ENCODE results near the gene SSBP4. TPM values are rescaled to one million over a fixed set of nuclear protein-coding genes. Genes with fewer than 3 reads are reported as not detected.

The SSBP4 gene
- total and polyA plus RNA-seq, 9 of the 15 experiments (the other 6 are each of a cell fraction or from before 2014, with no cell fraction given): 1.1 to 189 (median 39.0) TPM

DNA sequence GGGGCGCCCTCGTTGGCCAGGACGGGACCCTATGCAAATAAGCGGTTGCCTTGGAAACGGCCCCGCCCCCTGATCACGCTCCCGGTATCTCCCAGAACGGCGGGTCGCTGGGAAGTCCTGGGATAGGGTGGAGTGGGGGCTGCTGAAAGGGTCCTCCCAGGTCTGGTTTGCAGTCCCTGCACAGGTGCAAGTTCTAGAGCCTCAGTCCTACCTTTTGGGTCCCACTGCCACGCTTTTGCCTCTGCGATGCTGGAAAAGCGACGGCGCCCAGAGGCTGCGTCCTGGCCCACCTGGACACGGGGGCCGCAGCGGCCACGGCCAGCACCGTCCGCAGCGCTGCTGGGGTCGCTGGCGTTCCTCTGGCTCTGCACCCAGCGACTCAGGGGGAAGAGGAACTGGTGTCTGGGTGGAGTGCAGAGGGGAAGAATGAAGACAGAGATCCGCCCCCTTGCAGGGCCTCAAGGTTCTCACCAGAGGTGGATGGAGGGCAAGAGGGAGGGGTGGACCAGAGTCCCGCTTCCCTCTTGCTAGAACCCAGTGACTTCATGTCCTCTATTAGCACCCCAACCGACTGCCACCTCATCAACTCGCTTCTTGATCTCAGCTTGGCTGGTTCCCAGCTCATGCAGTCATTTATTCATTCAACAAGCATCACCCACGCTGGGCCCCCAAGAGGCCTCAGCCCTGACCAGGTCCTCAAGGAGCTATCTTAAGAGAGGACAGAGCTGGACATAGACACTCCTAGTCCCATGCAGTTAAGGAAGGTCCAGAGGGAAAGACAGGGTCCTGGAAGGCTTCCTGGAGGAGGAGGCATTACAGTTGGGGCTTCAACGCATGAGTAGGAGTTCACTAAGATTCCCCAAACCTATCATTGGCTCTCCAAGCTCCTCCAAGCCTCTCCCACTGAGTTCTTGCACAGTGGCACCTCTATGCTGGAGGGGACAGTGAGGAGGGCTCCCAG lies 21.7 kb upstream of the SSBP4 start, which contains the start of gene LRRC25 (continued):
- 0 out of 2 replicates have a peak, but pooled peaks have one; percentile 33 for TF ChIP-seq GABPB1 (CRISPR knock-in tag; IDR thresholded peaks at IDR 0.05)
- TF ChIP-seq, protein P1, sequence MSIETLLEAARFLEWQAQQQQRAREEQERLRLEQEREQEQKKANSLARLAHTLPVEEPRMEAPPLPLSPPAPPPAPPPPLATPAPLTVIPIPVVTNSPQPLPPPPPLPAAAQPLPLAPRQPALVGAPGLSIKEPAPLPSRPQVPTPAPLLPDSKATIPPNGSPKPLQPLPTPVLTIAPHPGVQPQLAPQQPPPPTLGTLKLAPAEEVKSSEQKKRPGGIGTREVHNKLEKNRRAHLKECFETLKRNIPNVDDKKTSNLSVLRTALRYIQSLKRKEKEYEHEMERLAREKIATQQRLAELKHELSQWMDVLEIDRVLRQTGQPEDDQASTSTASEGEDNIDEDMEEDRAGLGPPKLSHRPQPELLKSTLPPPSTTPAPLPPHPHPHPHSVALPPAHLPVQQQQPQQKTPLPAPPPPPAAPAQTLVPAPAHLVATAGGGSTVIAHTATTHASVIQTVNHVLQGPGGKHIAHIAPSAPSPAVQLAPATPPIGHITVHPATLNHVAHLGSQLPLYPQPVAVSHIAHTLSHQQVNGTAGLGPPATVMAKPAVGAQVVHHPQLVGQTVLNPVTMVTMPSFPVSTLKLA (conservative IDR thresholded peaks at IDR 0.05): peak in 1 of 2 experiments; percentile 32; a peak in 1 of 4 replicates
- TF ChIP-seq TEAD1 (CRISPR knock-in tag; IDR thresholded peaks at IDR 0.05): no peak
- peak in 1 of 2 experiments; percentile 57; a peak in 1 of 4 replicates for TF ChIP-seq CSDE1 (IDR thresholded peaks at IDR 0.05)
- TF ChIP-seq, protein P2, sequence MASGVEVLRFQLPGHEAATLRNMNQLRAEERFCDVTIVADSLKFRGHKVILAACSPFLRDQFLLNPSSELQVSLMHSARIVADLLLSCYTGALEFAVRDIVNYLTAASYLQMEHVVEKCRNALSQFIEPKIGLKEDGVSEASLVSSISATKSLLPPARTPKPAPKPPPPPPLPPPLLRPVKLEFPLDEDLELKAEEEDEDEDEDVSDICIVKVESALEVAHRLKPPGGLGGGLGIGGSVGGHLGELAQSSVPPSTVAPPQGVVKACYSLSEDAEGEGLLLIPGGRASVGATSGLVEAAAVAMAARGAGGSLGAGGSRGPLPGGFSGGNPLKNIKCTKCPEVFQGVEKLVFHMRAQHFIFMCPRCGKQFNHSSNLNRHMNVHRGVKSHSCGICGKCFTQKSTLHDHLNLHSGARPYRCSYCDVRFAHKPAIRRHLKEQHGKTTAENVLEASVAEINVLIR (CRISPR knock-in tag; IDR thresholded peaks at IDR 0.05): no peak
- peak; percentile 77 for TF ChIP-seq RBBP5 (IDR thresholded peaks at IDR 0.05; ENCODE audit: borderline replicate concordance, insufficient read depth, low read length, poor library complexity, severe bottlenecking)
- no peak for TF ChIP-seq PTTG1 (tag; IDR thresholded peaks at IDR 0.05; ENCODE audit: low read depth)
- peak; percentile 99 for TF ChIP-seq ZNF3 (CRISPR knock-in tag; IDR thresholded peaks at IDR 0.05)
- TF ChIP-seq MAZ (CRISPR knock-in tag; conservative IDR thresholded peaks at IDR 0.05 in 1 of 2, IDR thresholded peaks at IDR 0.05 in 1 of 2): 0 out of 4 replicates have a peak, but pooled peaks of 1 of the 2 experiments have one; percentile 20
- no peak for TF ChIP-seq TAF15 (IDR thresholded peaks at IDR 0.05; ENCODE audit: low read depth, low read length)
- TF ChIP-seq, protein P3, sequence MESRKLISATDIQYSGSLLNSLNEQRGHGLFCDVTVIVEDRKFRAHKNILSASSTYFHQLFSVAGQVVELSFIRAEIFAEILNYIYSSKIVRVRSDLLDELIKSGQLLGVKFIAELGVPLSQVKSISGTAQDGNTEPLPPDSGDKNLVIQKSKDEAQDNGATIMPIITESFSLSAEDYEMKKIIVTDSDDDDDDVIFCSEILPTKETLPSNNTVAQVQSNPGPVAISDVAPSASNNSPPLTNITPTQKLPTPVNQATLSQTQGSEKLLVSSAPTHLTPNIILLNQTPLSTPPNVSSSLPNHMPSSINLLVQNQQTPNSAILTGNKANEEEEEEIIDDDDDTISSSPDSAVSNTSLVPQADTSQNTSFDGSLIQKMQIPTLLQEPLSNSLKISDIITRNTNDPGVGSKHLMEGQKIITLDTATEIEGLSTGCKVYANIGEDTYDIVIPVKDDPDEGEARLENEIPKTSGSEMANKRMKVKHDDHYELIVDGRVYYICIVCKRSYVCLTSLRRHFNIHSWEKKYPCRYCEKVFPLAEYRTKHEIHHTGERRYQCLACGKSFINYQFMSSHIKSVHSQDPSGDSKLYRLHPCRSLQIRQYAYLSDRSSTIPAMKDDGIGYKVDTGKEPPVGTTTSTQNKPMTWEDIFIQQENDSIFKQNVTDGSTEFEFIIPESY (CRISPR knock-in tag; IDR thresholded peaks at IDR 0.05): no peak
- TF ChIP-seq SMAD4 (CRISPR knock-in tag; conservative IDR thresholded peaks at IDR 0.05): 0 out of 2 replicates have a peak, but pooled peaks have one; percentile 23
- peak; percentile 18 for TF ChIP-seq EGR1 (conservative IDR thresholded peaks at IDR 0.05)
- TF ChIP-seq HDGF (IDR thresholded peaks at IDR 0.05): no peak
- peak; percentile 65 for TF ChIP-seq SP1 (CRISPR knock-in tag; IDR thresholded peaks at IDR 0.05)
- 0 out of 2 replicates have a peak, but pooled peaks have one; percentile 39 for TF ChIP-seq SMARCA5 (IDR thresholded peaks at IDR 0.05)
- TF ChIP-seq, protein P4, sequence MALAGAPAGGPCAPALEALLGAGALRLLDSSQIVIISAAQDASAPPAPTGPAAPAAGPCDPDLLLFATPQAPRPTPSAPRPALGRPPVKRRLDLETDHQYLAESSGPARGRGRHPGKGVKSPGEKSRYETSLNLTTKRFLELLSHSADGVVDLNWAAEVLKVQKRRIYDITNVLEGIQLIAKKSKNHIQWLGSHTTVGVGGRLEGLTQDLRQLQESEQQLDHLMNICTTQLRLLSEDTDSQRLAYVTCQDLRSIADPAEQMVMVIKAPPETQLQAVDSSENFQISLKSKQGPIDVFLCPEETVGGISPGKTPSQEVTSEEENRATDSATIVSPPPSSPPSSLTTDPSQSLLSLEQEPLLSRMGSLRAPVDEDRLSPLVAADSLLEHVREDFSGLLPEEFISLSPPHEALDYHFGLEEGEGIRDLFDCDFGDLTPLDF (CRISPR knock-in tag; IDR thresholded peaks at IDR 0.05): no peak
- TF ChIP-seq FOXA3 (CRISPR knock-in tag; conservative IDR thresholded peaks at IDR 0.05 in 1 of 2, IDR thresholded peaks at IDR 0.05 in 1 of 2): peak; percentile 40 to 85; a peak in 3 of 4 replicates

All from K562 (cell line).